Renal cortical epithelial cell (primary cell): ENCODE measurements around the gene MGAT3. TPM values are rescaled to one million over a fixed set of nuclear protein-coding genes. Genes with fewer than 3 reads are reported as not detected.
"Not testable (repeated sequence)": the region's sequence is repeated elsewhere in the genome, so short reads cannot be mapped to it uniquely, and the experiment has no call there.

Experiments used
- DNase-seq: peaks from one replicate; pipeline ENCODE4 v3.0.0-alpha.2; 2011; ENCODE audit warnings: low read depth
- total RNA-seq: library from RNA; depleted of rRNA; stranded (reverse); fragments of >200 nt; gene quantifications from 2 replicates; pipeline ENCODE4 v1.2.3, GENCODE V29; 2014

The MGAT3 gene
- total RNA-seq, 1 donor from 2014 or later = 0.40 TPM

GRCh38 chr22:39514373-39514973 lies 57.7 kb downstream of the MGAT3 start:
- no peak for DNase-seq

DNA sequence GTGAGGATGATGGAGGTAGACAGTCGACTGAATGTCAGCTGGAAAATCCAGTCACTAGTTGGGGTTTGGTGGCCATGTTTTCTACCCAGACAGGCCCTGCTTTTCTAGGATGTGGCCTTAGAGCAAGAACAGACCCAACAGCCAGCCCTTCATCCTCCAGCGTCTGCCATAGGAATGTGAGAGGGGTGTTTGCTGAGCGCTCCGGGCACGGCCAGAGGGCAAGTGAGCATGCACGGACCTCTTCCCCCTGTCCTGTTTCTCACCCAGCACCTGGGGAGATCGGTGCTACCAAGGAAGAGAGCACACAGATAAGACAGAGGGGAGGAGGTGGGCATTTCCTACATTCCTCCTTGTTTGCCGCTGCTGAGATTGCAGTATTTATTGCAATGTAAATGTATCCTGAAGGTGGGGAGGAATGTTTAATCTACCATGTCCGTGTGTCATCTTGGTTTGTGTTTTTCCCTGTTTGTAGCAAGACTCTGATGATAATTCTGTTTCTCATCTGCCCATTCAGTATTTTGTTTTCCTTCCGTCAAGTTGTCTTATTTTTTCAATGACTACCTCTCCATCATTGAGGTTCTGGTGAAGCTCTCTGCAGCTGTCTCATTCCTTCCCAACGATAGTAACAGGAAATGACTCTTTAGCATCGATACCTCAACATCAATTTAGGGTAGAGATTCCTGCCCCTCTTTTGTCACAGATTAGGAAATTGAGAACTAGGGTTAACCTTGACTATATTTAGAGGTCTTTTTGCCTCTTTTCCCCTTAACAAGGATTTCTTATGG lies 58.6 kb downstream of the MGAT3 start:
- DNase-seq = no peak

- DNase-seq = no peak
These were observed 60.7 kb downstream of the MGAT3 start for GRCh38 chr22:39517470-39517869.

DNA sequence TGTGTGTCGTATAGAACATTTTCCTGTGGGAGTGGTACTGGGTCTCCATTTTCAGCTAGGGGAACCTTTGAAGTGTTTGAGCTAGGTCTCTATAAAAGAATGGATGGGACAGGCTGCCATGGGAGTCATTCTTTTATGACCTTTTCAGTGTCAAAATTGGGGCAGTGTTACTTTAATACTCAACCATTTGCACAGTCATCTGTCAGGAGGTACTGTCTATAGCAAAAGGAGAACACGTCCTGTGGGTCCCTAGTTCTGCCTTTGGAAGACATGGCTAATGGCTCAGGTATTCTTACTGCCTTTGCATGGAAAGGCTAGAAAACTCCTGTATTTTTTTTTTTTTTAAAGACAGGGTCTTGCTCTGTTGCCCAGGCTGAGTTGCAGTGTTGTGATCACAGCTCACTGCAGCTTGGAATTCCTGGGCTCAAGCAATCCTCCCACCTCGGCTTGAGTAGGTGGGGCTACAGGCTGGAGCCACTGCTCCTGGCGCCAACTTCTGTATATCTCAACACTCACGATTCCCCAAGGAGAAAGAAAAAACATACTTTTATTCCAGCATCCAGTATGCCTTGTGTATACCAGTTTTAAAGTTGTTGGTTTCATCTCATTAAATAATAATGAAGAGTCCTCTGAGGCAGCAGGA lies 61.5 kb downstream of the MGAT3 start:
- DNase-seq = no peak

DNA sequence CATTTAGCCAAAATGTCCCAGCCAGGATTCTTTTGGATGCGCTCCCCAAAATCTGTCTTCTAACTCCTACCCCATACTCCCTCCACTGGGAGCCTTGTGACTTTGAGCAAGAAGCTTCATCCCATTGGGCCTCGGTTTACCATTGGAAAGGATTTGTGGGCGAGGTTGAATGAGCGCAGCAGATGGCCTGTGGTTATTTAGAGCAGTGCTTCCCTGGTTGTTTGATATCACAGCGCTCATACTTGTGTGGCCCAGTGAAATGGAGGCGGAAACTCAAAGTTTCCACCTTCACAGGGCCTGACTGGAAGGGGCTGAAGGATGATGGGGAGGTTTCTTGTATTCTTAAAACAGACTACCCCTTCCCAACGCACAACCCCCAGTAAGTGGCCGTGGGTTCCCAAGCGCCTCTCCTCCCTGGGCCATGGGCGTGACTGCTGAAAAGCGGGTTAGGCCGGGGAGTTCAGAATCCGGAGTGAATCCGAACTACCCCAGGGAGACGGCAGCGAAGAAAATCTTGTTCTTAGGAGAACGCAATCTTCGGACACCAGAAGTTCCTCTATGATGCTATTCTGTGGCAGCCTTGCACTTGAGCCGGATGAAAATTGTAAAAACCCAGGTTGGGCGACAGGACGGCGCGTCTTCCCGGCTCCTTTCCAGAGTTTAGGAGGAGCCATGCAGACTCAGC lies 62.3 kb downstream of the MGAT3 start:
- no peak for DNase-seq

DNA sequence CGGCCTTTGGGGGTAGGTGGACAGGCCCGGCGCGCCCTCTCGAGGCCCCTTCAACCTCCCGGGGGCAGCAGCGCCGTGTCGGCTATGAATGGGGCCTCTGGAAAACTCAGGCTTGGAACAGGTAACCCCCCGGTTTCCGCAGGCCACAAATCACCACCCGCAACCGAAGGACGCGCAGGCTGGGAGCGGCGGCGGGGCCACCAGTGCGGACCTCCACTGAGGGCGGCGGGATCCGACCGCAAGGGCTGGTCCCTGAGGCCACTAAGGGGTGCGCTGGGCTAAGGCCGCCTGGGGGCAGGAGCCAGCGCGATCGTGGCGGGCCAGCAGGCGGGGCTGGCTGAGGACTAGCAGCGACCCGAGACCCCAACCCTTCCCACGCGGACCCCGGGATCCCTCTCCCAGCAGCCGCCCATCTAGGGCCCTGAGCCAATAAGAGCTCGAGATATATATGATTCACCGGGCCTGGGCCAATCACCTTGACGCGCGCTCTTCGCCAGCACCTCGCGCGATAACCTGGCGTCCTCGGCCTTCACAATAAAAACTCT lies 62.9 kb downstream of the MGAT3 start:
- peak; percentile 94 for DNase-seq

GRCh38 chr22:39520226-39521105 lies 63.7 kb downstream of the MGAT3 start, which contains the start of gene ATF4:
Gene ATF4, plus strand, starts transcription at chr22:39520562. Its CDS starts 884 bp downstream, at chr22:39521446.
- DNase-seq = no peak

DNA sequence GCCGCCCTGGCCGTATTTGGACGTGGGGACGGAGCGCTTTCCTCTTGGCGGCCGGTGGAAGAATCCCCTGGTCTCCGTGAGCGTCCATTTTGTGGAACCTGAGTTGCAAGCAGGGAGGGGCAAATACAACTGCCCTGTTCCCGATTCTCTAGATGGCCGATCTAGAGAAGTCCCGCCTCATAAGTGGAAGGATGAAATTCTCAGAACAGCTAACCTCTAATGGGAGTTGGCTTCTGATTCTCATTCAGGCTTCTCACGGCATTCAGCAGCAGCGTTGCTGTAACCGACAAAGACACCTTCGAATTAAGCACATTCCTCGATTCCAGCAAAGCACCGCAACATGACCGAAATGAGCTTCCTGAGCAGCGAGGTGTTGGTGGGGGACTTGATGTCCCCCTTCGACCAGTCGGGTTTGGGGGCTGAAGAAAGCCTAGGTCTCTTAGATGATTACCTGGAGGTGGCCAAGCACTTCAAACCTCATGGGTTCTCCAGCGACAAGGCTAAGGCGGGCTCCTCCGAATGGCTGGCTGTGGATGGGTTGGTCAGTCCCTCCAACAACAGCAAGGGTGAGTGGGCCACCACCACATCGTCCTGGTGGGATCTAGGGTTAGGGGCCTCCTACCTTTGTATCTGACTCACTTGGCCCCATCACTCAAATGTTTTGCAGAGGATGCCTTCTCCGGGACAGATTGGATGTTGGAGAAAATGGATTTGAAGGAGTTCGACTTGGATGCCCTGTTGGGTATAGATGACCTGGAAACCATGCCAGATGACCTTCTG lies 64.5 kb downstream of the MGAT3 start:
- DNase-seq = not testable (repeated sequence)

DNA sequence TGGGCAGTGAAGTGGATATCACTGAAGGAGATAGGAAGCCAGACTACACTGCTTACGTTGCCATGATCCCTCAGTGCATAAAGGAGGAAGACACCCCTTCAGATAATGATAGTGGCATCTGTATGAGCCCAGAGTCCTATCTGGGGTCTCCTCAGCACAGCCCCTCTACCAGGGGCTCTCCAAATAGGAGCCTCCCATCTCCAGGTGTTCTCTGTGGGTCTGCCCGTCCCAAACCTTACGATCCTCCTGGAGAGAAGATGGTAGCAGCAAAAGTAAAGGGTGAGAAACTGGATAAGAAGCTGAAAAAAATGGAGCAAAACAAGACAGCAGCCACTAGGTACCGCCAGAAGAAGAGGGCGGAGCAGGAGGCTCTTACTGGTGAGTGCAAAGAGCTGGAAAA lies 65.3 kb downstream of the MGAT3 start:
- not testable (repeated sequence) for DNase-seq

DNA sequence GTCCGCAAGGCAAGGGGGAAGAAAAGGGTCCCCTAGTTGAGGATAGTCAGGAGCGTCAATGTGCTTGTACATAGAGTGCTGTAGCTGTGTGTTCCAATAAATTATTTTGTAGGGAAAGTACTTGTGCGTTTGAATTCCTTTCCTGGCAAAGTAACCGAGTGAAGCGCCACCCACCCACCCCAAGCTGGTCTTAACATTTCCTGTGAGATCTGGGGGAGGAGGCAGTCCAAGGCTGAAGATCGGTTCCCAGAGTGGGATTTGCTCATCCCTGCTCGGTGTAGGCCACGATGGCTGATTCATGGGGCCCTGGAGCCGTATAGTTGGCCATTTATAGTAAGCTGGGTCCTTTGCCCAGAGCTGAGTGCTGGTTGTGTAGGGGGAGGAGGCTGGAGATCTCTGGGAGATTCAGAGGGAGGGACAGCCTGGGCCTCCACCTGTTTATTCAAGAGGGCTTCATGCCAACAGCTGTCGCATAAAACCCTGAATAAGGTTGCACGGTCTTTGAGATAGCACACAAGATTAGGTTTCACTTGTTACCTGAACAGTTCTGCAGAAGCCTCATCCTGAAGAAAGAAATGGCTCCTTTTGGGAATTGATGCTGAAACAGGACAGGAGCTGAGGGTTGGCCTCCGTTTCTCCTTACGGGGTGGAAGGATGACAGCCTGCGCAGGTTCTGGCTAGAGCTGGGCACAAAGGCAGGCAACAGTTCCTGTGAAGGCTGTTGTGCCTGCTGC lies 65.9 kb downstream of the MGAT3 start:
- DNase-seq = no peak

- DNase-seq = no peak
These were observed 67.4 kb downstream of the MGAT3 start for GRCh38 chr22:39524089-39524752.

DNA sequence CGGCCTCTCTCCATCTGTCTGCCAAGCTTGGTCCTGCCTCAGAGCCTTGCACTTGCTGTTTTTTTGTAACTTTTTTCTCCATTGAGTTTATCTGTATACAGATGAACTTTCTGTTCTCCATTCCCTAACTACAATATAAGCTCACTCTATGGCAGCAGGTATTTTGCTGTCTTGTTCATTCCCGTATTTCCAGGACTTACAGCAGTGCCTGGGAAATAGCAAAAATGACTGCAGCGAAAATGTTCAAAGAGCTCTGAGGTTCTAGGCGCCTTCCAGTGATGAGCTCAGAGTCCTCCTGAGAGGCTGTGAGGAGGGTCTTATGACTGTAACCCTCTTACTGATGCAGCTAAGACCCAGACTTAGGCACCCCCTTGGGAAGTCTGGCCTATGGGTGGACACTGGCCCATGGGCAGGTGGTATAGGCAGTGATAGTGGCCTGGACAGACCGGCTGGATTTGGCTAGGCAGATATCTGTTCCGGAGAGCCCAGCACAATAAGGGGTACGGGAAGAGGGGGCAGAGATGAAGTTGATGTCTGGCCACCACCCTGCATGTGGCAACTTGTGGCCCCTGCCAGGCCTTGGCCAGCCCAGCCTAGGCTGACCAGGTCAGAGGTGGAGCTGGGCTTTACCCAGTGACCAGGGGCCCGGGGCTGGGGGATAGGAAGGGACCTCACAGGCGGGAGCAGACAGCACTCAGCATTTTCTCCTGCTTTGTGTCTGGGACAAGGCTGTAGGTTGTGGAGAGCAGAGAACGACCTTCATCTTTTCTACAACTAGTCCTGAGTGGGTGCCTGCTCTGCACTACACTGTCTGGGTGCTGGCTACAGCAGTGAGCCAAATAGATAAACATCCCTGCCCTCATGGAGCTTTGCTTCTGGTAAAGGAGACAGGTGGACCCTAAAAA lies 68.2 kb downstream of the MGAT3 start:
- no peak for DNase-seq

DNA sequence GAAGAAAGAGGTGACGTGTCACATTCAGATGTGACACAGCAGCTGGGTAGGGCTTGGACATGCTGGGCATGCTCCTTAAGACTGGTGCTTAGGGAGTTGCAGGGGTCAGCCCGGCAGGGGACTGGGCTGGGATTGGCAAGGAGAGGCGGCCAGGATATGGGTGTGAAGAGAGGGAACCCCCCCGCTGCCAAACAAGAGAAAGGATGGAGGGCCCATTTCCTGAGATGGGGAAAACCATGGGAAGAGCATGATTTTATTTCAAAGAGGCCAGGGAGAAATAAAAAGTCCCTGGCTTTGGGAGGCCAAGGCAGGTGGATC lies 68.8 kb downstream of the MGAT3 start:
- no peak for DNase-seq

DNA sequence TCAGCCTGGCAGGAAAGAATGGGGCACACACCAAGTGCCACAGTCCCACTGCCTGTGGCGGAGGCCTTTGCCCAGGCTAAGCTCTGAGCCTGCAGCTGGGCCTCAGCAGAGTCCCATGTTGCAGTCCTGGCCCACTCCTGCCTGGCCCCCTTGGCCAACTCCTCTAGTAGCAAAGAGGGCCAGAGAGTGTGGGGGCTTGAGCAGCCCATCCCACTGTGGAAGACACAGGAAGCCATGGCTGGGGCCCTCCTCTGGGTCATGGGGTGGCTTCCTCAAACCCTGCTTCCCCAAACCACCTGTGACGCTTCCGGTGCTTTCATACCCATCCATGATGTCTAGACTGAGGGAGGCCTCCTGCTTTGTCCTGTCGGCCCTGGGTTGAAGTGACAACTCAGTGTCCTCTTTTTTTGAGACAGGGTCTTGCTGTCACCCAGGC lies 69.9 kb downstream of the MGAT3 start:
- no peak for DNase-seq

- no peak for DNase-seq
These were observed 70.7 kb downstream of the MGAT3 start for GRCh38 chr22:39527481-39527961.

GRCh38 chr22:39528080-39528661 lies 71.4 kb downstream of the MGAT3 start:
- no peak for DNase-seq

DNA sequence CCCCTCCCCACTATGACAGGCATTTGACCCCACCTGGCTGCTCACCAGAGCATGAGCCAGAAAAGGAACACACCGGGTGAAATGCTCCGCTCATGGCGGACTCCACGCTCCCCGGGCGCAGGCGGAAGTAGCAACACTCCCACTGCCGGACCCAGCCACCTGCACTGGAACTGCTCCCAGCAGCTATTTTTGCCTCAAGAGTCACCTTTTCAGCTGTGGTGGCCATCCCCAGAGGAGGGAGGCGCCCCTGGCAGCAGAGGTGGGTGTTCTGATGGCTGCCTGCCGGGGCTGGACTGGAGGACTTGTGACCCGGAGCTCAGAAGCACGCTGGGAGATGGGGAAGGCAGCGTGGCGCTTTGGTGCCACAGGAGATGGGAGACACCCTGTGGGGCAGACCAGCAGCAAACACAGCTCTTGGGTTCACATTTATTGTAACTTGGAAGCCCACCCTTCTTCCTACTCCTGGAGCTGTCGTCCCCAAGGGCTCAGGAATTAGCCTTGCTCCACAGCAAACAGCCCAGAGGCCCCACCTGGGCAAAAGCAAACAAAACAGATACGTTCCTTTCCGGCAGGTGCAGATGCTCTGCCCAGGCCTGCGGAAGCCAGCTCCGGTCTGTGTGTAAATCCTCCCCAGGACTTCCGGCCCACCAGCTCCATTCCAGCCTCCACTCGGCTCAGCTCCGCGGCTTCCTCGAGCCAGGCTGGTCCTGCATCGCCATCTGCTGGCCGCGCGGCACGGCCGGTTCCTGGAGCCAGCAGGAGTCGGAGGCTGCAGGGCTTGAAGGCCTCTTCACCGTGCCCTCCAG lies 72.1 kb downstream of the MGAT3 start:
- DNase-seq = peak; percentile 59
